OCI-LY1 (cell line): Measurements from ENCODE around the gene PI4KA.
"Not testable (repeated sequence)": the region's sequence is repeated elsewhere in the genome, so short reads cannot be mapped to it uniquely, and the experiment has no call there.

Source experiments
- CTCF ChIP-seq: fragments of 200-600 bp; sonication (generic), shearing (Covaris generic); IDR thresholded peaks from 2 replicates; pipeline ENCODE4 v1.5.1; 2017; ENCODE audit warnings: mild to moderate bottlenecking, antibody characterized with exemption, low read length, moderate library complexity, mixed read lengths
- EZH2 ChIP-seq: fragments of 200-600 bp; sonication (generic), shearing (Covaris generic); IDR thresholded peaks from 2 replicates; pipeline ENCODE4 v1.8.0; 2017; ENCODE audit warnings: borderline replicate concordance, mixed run types, mild to moderate bottlenecking, antibody characterized with exemption, low read length, moderate library complexity, mixed read lengths

- TF ChIP-seq CTCF, EZH2: not testable (repeated sequence)
These were observed 36.8 kb downstream of the PI4KA start for GRCh38 chr22:20821717-20822239.
